Measurements from ENCODE around the gene SCFD2. TPM values are rescaled to one million over a fixed set of nuclear protein-coding genes. Genes with fewer than 3 reads are reported as not detected.

Gene SCFD2
- total RNA-seq, 1 donor from 2014 or later, result 10.7 TPM

DNA sequence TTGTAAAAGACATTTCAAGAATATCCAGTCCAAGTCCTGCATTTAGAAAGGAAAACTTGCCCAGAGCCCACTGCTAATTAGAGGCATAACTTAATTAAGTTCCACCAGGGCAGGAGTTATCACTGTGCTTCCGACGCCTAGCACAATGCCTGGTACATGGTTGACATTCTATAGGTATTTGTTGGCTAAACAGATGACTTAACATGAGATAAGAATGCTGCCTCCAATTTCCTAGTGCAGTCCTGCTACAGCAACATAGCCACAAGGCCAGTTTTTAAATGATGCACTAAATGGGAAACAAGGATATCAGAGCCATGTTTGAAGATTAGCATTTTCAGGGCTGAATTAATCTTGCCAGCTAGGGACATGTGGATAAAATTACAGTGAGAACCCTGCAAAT is 339.6 kb downstream of the SCFD2 start:
- Mint-ChIP-seq H3K27ac (ENCODE audit: unreplicated experiment) (no peak overlapping the region), H3K27me3 (ENCODE audit: low read depth) (no peaks in the 10 kb centered on the region), H3K9me3 (ENCODE audit: low read depth) (no peaks in the 10 kb centered on the region), H3K4me3 (ENCODE audit: unreplicated experiment) (no peak overlapping the region), H3K4me1 (ENCODE audit: low read depth) (peaks cover 19% of the 10 kb centered on the region), H3K36me3 (ENCODE audit: low read depth) (peaks cover 2% of the 10 kb centered on the region)
- no peak for DNase-seq (ENCODE audit: low spot score)
- TF ChIP-seq, protein P1, sequence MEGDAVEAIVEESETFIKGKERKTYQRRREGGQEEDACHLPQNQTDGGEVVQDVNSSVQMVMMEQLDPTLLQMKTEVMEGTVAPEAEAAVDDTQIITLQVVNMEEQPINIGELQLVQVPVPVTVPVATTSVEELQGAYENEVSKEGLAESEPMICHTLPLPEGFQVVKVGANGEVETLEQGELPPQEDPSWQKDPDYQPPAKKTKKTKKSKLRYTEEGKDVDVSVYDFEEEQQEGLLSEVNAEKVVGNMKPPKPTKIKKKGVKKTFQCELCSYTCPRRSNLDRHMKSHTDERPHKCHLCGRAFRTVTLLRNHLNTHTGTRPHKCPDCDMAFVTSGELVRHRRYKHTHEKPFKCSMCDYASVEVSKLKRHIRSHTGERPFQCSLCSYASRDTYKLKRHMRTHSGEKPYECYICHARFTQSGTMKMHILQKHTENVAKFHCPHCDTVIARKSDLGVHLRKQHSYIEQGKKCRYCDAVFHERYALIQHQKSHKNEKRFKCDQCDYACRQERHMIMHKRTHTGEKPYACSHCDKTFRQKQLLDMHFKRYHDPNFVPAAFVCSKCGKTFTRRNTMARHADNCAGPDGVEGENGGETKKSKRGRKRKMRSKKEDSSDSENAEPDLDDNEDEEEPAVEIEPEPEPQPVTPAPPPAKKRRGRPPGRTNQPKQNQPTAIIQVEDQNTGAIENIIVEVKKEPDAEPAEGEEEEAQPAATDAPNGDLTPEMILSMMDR (IDR thresholded peaks at IDR 0.05), result no peak

DNA sequence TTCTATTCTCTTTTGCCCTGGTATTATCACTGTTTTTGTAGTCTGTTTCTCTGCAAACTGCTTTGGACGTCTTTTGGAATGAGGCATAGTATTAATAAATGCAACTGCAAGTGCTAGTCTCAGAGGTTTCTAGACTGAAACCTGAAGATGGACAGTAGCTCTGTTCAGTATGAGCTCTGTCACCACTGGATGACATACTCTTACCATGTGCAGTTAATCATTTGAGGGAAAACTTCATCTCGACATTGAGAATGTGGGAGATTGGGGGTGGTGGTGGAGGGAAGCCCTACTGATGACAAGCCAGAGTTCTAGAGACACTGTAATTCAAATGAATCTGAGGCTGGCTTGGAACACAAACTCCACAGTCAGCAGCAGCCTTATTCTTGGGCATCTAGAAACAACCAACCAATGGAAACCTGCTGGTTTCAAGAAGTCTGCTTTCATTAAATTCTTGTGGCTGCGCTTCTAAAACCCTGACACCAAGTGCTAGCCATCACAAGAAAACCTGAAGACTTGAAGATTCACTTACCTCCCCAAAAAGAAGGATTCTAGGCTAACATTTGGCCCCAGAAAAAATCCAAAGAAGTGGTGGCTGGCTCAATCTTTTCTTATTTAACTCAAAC is 342.1 kb downstream of the SCFD2 start:
- DNase-seq (ENCODE audit: low spot score), result no peak

DNA sequence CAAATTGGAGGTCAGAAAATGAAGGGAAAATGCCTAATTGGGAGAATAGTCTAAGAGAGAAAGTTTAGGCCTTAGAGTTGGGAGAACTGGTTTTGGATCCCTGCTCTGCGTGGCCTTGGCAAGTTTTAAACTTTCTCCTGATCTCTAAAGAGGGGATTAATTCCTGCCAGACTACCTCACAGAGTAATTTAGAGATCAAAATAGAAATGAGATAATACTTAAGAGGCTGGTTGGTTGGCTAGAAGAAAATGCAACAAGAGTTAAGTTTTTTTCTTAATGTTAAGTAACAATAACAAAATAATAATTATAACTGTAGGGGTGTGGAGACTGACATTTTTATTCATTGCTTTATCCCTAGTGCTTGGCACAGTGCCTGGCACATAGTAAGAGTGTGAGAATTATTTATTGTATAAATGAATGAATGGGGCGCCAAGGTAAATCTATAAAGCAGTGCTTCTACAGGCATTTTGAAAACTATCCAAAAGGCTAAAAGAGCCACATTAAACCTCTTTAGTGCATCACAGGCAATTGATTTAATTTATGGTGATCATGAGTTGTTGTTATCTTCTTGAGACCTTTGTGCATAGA is 343.3 kb downstream of the SCFD2 start:
- no peaks in the 10 kb centered on the region for H3K9me3 Mint-ChIP-seq (ENCODE audit: low read depth)
- peaks cover 2% of the 10 kb centered on the region for H3K36me3 Mint-ChIP-seq (ENCODE audit: low read depth)
- no peak overlapping the region for H3K4me3 Mint-ChIP-seq (ENCODE audit: unreplicated experiment)
- H3K27ac Mint-ChIP-seq (ENCODE audit: unreplicated experiment), result peak overlapping the region; percentile 32
- TF ChIP-seq, protein P1 (IDR thresholded peaks at IDR 0.05), result no peak
- H3K4me1 Mint-ChIP-seq (ENCODE audit: low read depth), result peaks cover 32% of the 10 kb centered on the region
- DNase-seq (ENCODE audit: low spot score), result no peak
- no peaks in the 10 kb centered on the region for H3K27me3 Mint-ChIP-seq (ENCODE audit: low read depth)

More for the DNA sequence above, 342.1 kb downstream of the SCFD2 start:
- H3K36me3 Mint-ChIP-seq (ENCODE audit: low read depth), result peaks cover 2% of the 10 kb centered on the region
- no peaks in the 10 kb centered on the region for H3K9me3 Mint-ChIP-seq (ENCODE audit: low read depth)
- H3K4me1 Mint-ChIP-seq (ENCODE audit: low read depth), result peaks cover 32% of the 10 kb centered on the region
- no peak overlapping the region for H3K4me3 Mint-ChIP-seq (ENCODE audit: unreplicated experiment)
- no peak overlapping the region for H3K27ac Mint-ChIP-seq (ENCODE audit: unreplicated experiment)
- no peaks in the 10 kb centered on the region for H3K27me3 Mint-ChIP-seq (ENCODE audit: low read depth)
- TF ChIP-seq, protein P1 (IDR thresholded peaks at IDR 0.05), result no peak

DNA sequence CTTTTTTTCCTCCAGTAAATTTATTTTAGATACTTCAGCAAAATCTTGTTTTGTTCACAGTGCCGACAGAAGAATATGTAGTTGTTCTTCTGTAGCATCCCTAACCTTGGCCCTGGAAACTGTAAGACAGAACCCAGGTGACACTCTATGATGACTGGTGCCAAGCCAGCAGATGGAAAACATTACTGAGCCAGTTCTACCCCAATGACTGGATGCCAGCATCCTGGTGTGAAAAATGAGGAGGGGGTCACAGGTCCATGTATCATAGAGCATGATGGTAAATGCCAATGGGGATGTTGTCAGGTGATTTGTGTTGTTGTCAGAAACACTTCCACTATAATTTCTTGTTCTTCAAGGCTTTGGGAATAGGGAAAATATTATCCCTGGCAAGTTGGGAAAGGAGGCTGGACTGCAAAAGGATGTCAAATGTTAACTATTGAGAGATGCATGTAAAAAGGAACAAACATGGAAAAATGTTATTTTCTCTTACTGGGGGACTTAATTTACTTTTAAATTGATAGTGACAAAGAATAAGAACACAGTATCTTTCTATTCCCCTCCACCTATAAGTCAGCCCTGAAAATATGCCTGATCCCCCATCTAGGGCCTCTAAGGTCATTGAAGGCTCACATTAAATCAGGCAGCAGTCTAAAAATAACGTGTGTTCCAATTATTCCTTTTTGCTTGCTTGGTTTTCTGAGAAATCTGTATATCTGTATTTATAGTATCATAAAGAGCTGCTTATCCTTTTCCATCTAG is 343.9 kb downstream of the SCFD2 start:
- Mint-ChIP-seq H3K9me3 (ENCODE audit: low read depth) (no peaks in the 10 kb centered on the region), H3K4me3 (ENCODE audit: unreplicated experiment) (no peak overlapping the region), H3K27ac (ENCODE audit: unreplicated experiment) (peak overlapping the region; percentile 32)

More for the DNA sequence above, 343.9 kb downstream of the SCFD2 start:
- H3K36me3 Mint-ChIP-seq (ENCODE audit: low read depth), result peaks cover 2% of the 10 kb centered on the region
- peaks cover 32% of the 10 kb centered on the region for H3K4me1 Mint-ChIP-seq (ENCODE audit: low read depth)
- TF ChIP-seq, protein P1 (IDR thresholded peaks at IDR 0.05), result no peak
- no peaks in the 10 kb centered on the region for H3K27me3 Mint-ChIP-seq (ENCODE audit: low read depth)
- DNase-seq (ENCODE audit: low spot score), result no peak
